WTC11 (cell line): ENCODE measurements around the gene MYLK3. TPM values are rescaled to one million over a fixed set of nuclear protein-coding genes. Genes with fewer than 3 reads are reported as not detected.

ENCODE experiments used
- ATAC-seq: fragments of 200-7000 bp; cut with Tn5 transposase; 2 replicates; pipeline ENCODE4 v1.10.0; 2021; ENCODE audit warnings: mild to moderate bottlenecking, moderate library complexity
- CTCF ChIA-PET: fragments of 300-600 bp; sonication (Branson Sonifier 250); formaldehyde crosslinking; loops from one replicate; lab custom pipeline; 2021; ENCODE audit warnings: antibody characterized with exemption; lab: Charles Lee
- POLR2A ChIA-PET: fragments of 350-600 bp; sonication (Branson Sonifier 250); formaldehyde crosslinking; loops from one replicate; lab custom pipeline; 2021; ENCODE audit warnings: antibody characterized with exemption; lab: Charles Lee
- DNase-seq: peaks from one replicate; pipeline ENCODE4 v3.0.0; 2021; ENCODE audit warnings: low spot score
- H3K27ac Mint-ChIP-seq: 2 replicates; pipeline ENCODE4 v1.8.0; 2021; ENCODE audit warnings: mixed read lengths
- H3K27me3 Mint-ChIP-seq: 2 replicates; pipeline ENCODE4 v1.8.0; 2021; ENCODE audit warnings: low read depth, mild to moderate bottlenecking, moderate library complexity, mixed read lengths
- H3K36me3 Mint-ChIP-seq: 2 replicates; pipeline ENCODE4 v1.8.0; 2021; ENCODE audit warnings: mixed read lengths
- H3K4me1 Mint-ChIP-seq: 2 replicates; pipeline ENCODE4 v1.8.0; 2022; ENCODE audit warnings: mixed read lengths
- H3K4me3 Mint-ChIP-seq: 2 replicates; pipeline ENCODE4 v1.8.0; 2021; ENCODE audit warnings: mild to moderate bottlenecking, moderate library complexity, mixed read lengths
- H3K9me3 Mint-ChIP-seq: 2 replicates; pipeline ENCODE4 v1.8.0; 2021; ENCODE audit warnings: mixed read lengths
- AFF4 ChIP-seq: sonication (generic); formaldehyde crosslinking; IDR thresholded peaks from 2 replicates; pipeline ENCODE4 v1.8.1; 2023; ENCODE audit warnings: mild to moderate bottlenecking, missing genetic modification reagents, borderline replicate concordance
- AR ChIP-seq: fragments of 250-450 bp; sonication (Bioruptor Pico); IDR thresholded peaks from 2 replicates; pipeline ENCODE4 v1.9.0; 2021; ENCODE audit warnings: mild to moderate bottlenecking
- ATF3 ChIP-seq: sonication (generic); formaldehyde crosslinking; conservative IDR thresholded peaks from 2 replicates; pipeline ENCODE4 v1.8.1; 2022; ENCODE audit warnings: mild to moderate bottlenecking, missing genetic modification reagents
- CREM ChIP-seq: sonication (generic); formaldehyde crosslinking; IDR thresholded peaks from 2 replicates; pipeline ENCODE4 v1.8.1; 2022; ENCODE audit warnings: mild to moderate bottlenecking, missing genetic modification reagents, moderate library complexity
- E2F1 ChIP-seq: sonication (generic); formaldehyde crosslinking; IDR thresholded peaks from 2 replicates; pipeline ENCODE4 v1.8.0; 2022; ENCODE audit warnings: mild to moderate bottlenecking, missing genetic modification reagents
- ESRRA ChIP-seq: sonication (generic); formaldehyde crosslinking; IDR thresholded peaks from 2 replicates; pipeline ENCODE4 v1.8.1; 2022; ENCODE audit warnings: mild to moderate bottlenecking, missing genetic modification reagents, borderline replicate concordance
- ETV6 ChIP-seq: sonication (generic); formaldehyde crosslinking; IDR thresholded peaks from 2 replicates; pipeline ENCODE4 v1.8.1; 2022; ENCODE audit warnings: mild to moderate bottlenecking, missing genetic modification reagents
- FOXJ3 ChIP-seq: sonication (generic); formaldehyde crosslinking; IDR thresholded peaks from 2 replicates; pipeline ENCODE4 v1.9.0; 2021; ENCODE audit warnings: missing genetic modification reagents, mild to moderate bottlenecking, borderline replicate concordance
- GTF2I ChIP-seq: fragments of 250-450 bp; sonication (Bioruptor Pico); conservative IDR thresholded peaks from 2 replicates; pipeline ENCODE4 v1.4.0; 2021; ENCODE audit warnings: mild to moderate bottlenecking
- IRF1 ChIP-seq: sonication (generic); formaldehyde crosslinking; IDR thresholded peaks from 2 replicates; pipeline ENCODE4 v1.8.0; 2023; ENCODE audit warnings: missing genetic modification reagents
- KAT7 ChIP-seq: sonication (generic); formaldehyde crosslinking; IDR thresholded peaks from 2 replicates; pipeline ENCODE4 v1.8.1; 2023; ENCODE audit warnings: missing genetic modification reagents, mild to moderate bottlenecking, borderline replicate concordance
- MLX ChIP-seq: sonication (generic); formaldehyde crosslinking; IDR thresholded peaks from 2 replicates; pipeline ENCODE4 v1.8.1; 2023; ENCODE audit warnings: mild to moderate bottlenecking, missing genetic modification reagents, moderate library complexity
- NFE2L1 ChIP-seq: sonication (generic); formaldehyde crosslinking; IDR thresholded peaks from 2 replicates; pipeline ENCODE4 v1.8.1; 2023; ENCODE audit warnings: missing genetic modification reagents
- TP53 ChIP-seq: sonication (generic); formaldehyde crosslinking; IDR thresholded peaks from 2 replicates; pipeline ENCODE4 v1.8.1; 2023; ENCODE audit warnings: mild to moderate bottlenecking, missing genetic modification reagents
- ZBTB21 ChIP-seq: sonication (generic); formaldehyde crosslinking; IDR thresholded peaks from 2 replicates; pipeline ENCODE4 v1.8.1; 2023; ENCODE audit warnings: mild to moderate bottlenecking, missing genetic modification reagents, borderline replicate concordance
- ZBTB43 ChIP-seq: sonication (generic); formaldehyde crosslinking; IDR thresholded peaks from 2 replicates; pipeline ENCODE4 v1.8.1; 2023; ENCODE audit warnings: mild to moderate bottlenecking, missing genetic modification reagents
- ZNF219 ChIP-seq: sonication (generic); formaldehyde crosslinking; IDR thresholded peaks from 2 replicates; pipeline ENCODE4 v1.8.0; 2023; ENCODE audit warnings: missing genetic modification reagents, mild to moderate bottlenecking, borderline replicate concordance
- ZNF263 ChIP-seq: sonication (generic); formaldehyde crosslinking; IDR thresholded peaks from 2 replicates; pipeline ENCODE4 v1.8.1; 2022; ENCODE audit warnings: low read depth, mild to moderate bottlenecking, moderate library complexity, missing genetic modification reagents
- ZNF423 ChIP-seq: fragments of 250-450 bp; sonication (Bioruptor Pico); IDR thresholded peaks from 2 replicates; pipeline ENCODE4 v2.1.2; 2022; ENCODE audit warnings: mild to moderate bottlenecking, moderate library complexity
- ZNF512 ChIP-seq: sonication (generic); formaldehyde crosslinking; IDR thresholded peaks from 2 replicates; pipeline ENCODE4 v1.8.1; 2022; ENCODE audit warnings: missing genetic modification reagents, borderline replicate concordance
- total RNA-seq: library from RNA; stranded (reverse); gene quantifications from 3 replicates; pipeline ENCODE4 v1.2.3, GENCODE V29; 2021

The MYLK3 gene
- total RNA-seq, 1 experiment from 2014 or later: 0.79 TPM

- TF ChIP-seq AFF4 (CRISPR knock-in tag) (no peak), ESRRA (CRISPR knock-in tag) (no peak), ZNF423 (CRISPR knock-in tag) (no peak), ZNF219 (no peak), ZBTB43 (CRISPR knock-in tag) (no peak), MLX (no peak), TP53 (CRISPR knock-in tag) (no peak), IRF1 (CRISPR knock-in tag) (no peak), ZBTB21 (CRISPR knock-in tag) (no peak), ATF3 (CRISPR knock-in tag) (no peak), AR (CRISPR knock-in tag) (no peak)
These were observed 15.0 kb upstream of the MYLK3 start (continued) for GRCh38 chr16:46763147-46763546.

GRCh38 chr16:46762583-46762982, 14.4 kb upstream of the MYLK3 start:
- H3K27me3 Mint-ChIP-seq: no peaks in the 10 kb centered on the region
- H3K4me1 Mint-ChIP-seq: peaks cover 6% of the 10 kb centered on the region
- no peaks in the 10 kb centered on the region for H3K9me3 Mint-ChIP-seq
- ATAC-seq (no peak), DNase-seq (no peak)
- H3K4me3 Mint-ChIP-seq: no peak overlapping the region
- no peak overlapping the region for H3K27ac Mint-ChIP-seq
- H3K36me3 Mint-ChIP-seq: no peaks in the 10 kb centered on the region
- CTCF ChIA-PET: interaction anchor here (1.2 kb wide), 1 partner anchor 16 kb away, joined by 3 read pairs; no protein-coding TSS in a partner anchor
- POLR2A ChIA-PET: no interaction called here
- no peak for TF ChIP-seq CREM
- no peak for TF ChIP-seq E2F1
- no peak for TF ChIP-seq ZNF263 (CRISPR knock-in tag)
- no peak for TF ChIP-seq ETV6
- no peak for TF ChIP-seq NFE2L1
- no peak for TF ChIP-seq FOXJ3
- TF ChIP-seq ZNF512 (CRISPR knock-in tag): no peak
- TF ChIP-seq AFF4 (CRISPR knock-in tag): no peak
- TF ChIP-seq GTF2I: no peak
- no peak for TF ChIP-seq KAT7
